RWPE2 (cell line): ENCODE data around the gene MARCHF9.
A peak's percentile ranks its signal among the peaks of the same experiment; 100 is the strongest.

Experiments used
- ATAC-seq: fragments of 200-7000 bp; cut with Tn5 transposase; 3 replicates; pipeline ENCODE4 v1.9.1; 2021; ENCODE audit warnings: low read depth
- DNase-seq: peaks from one replicate; pipeline ENCODE4 v3.0.0-alpha.2; 2020; ENCODE audit warnings: low spot score
- H3K27ac ChIP-seq: fragments of 450-650 bp; 2 replicates; pipeline ENCODE4 v1.5.1; 2017; ENCODE audit warnings: mild to moderate bottlenecking; ENCODE audit not compliant: poor library complexity, severe bottlenecking
- H3K27me3 ChIP-seq: fragments of 250-450 bp; sonication (Bioruptor Pico); 2 replicates; pipeline ENCODE4 v1.5.1; 2021; ENCODE audit warnings: mild to moderate bottlenecking, moderate library complexity; ENCODE audit not compliant: insufficient read depth, poor library complexity, severe bottlenecking
- H3K36me3 ChIP-seq: fragments of 250-450 bp; sonication (Bioruptor Pico); 2 replicates; pipeline ENCODE4 v1.5.1; 2020; ENCODE audit warnings: low read depth, mild to moderate bottlenecking, moderate library complexity
- H3K4me1 ChIP-seq: fragments of 250-450 bp; sonication (Bioruptor Pico); 2 replicates; pipeline ENCODE4 v1.5.1; 2021; ENCODE audit warnings: mild to moderate bottlenecking, moderate library complexity; ENCODE audit not compliant: insufficient read depth, poor library complexity, severe bottlenecking
- H3K4me3 ChIP-seq: fragments of 250-450 bp; sonication (Bioruptor Pico); 2 replicates; pipeline ENCODE4 v1.5.1; 2021; ENCODE audit warnings: mild to moderate bottlenecking, moderate library complexity; ENCODE audit not compliant: severe bottlenecking
- H3K9me3 ChIP-seq: fragments of 250-450 bp; sonication (Bioruptor Pico); 2 replicates; pipeline ENCODE4 v1.5.1; 2021; ENCODE audit warnings: mild to moderate bottlenecking, moderate library complexity; ENCODE audit not compliant: severe bottlenecking
- TF ChIP-seq, protein P1 (sequence below): fragments of 450-650 bp; IDR thresholded peaks from one replicate; pipeline ENCODE4 v1.5.1; 2017; ENCODE audit warnings: mild to moderate bottlenecking, moderate library complexity; ENCODE audit not compliant: poor library complexity, severe bottlenecking

The MARCHF9 gene

DNA sequence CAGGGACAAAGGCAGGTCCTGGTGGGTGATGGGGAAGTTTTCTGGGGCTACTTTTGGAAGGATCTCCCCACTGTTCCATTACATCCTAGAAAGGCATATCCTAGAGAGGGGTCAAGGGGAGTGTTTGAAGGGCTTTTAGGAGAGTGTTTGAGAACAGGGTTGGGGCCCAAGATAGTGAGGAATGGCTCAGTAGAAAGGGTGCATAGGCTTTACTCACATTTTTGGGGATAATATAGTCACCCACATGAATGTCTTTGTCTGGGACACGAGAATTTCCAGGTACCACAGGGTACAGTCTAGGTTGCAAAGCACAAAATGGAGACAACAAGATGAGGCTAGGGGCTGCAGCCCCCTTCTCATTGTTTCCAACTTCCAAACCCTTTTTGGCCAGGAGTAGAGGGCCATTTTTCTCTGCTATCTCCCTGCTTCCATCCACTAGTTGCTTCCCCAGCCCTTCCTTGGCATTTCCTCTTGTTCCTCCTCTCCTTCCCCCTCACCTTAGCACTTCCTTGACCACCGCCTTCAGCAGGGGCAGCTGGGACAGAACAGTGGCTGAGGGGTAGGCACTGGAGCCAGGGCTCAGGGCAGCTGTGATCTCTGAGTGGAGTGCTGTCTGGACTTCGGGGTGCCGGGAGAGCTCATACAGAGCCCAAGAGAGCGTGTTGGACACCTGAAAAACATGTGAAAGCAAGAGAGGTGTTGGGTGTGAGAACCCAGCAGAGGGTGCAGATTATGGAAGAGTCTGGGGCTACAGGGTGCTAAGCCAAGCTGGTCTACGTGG, 9.2 kb downstream of the MARCHF9 start:
- Histone ChIP-seq H3K4me1 (peaks cover 4% of the 10 kb centered on the region), H3K27ac (peak overlapping the region; percentile 83), H3K27me3 (no peaks in the 10 kb centered on the region), H3K9me3 (no peaks in the 10 kb centered on the region), H3K36me3 (peaks cover 37% of the 10 kb centered on the region), H3K4me3 (peak overlapping the region; percentile 55)
- TF ChIP-seq, protein P1, sequence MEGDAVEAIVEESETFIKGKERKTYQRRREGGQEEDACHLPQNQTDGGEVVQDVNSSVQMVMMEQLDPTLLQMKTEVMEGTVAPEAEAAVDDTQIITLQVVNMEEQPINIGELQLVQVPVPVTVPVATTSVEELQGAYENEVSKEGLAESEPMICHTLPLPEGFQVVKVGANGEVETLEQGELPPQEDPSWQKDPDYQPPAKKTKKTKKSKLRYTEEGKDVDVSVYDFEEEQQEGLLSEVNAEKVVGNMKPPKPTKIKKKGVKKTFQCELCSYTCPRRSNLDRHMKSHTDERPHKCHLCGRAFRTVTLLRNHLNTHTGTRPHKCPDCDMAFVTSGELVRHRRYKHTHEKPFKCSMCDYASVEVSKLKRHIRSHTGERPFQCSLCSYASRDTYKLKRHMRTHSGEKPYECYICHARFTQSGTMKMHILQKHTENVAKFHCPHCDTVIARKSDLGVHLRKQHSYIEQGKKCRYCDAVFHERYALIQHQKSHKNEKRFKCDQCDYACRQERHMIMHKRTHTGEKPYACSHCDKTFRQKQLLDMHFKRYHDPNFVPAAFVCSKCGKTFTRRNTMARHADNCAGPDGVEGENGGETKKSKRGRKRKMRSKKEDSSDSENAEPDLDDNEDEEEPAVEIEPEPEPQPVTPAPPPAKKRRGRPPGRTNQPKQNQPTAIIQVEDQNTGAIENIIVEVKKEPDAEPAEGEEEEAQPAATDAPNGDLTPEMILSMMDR, result no peak
- DNase-seq, result no peak
- ATAC-seq, result no peak

DNA sequence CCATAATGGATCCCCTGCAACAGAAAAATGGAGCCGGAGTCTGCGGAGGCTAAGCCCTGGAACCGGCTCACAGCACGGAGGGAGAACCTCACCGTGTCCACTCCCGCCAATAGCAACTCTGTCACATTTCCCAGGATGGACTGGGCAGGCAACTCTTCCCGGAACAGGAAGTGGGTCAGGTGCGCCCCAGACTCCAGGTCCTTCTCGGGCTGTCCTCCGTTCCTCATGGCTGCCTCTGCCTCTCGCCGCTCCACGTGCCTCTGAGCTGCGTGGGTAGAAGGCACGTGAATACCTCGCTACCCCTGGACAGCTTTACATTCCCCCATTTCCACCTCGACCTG, 9.7 kb downstream of the MARCHF9 start:
- TF ChIP-seq, protein P1, result no peak
- DNase-seq, result no peak
- ATAC-seq, result no peak

DNA sequence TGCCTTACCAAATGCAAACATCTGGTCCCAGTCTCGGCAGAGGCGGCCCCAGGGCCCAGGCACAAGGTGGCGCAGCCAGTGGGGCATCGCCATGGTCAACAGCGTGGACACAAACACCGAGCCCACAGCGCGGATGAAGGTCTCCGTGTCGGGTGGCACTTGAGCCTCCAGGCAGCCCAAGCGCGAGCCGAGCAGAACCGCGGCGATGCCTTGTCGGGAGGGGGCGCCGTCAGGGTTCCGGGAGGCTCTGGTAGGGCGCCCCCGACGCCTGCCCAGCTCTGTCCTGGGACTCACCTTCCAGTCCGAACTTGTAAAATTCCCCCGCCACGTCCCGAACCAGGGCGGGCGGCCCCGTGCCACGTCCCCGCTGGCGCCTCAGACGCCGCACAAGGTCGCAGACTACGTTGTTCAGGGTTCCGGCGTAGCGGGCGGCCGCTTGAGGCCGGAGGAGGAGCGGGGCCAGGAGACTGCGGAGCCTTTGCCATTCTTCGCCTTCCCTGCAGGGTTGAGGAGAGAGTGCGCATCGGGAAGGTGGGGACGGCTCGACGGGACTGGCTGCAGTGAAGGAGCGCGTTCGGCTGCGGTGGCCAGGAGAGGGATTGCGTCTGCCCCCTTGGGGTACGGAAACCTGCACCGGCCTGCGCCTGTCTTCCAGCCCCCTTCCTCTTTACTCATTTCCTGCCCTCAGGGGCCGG, 10.2 kb downstream of the MARCHF9 start:
- H3K4me3 ChIP-seq, result peak overlapping the region; percentile 55
- H3K4me1 ChIP-seq, result peaks cover 4% of the 10 kb centered on the region
- peaks cover 38% of the 10 kb centered on the region for H3K36me3 ChIP-seq
- no peaks in the 10 kb centered on the region for H3K9me3 ChIP-seq
- TF ChIP-seq, protein P1, result peak; percentile 63
- ATAC-seq (peak; percentile 62), DNase-seq (peak; percentile 87)
- peak overlapping the region; percentile 83 for H3K27ac ChIP-seq
- no peaks in the 10 kb centered on the region for H3K27me3 ChIP-seq

More for the DNA sequence above, 9.7 kb downstream of the MARCHF9 start:
- no peaks in the 10 kb centered on the region for H3K9me3 ChIP-seq
- no peaks in the 10 kb centered on the region for H3K27me3 ChIP-seq
- peak overlapping the region; percentile 55 for H3K4me3 ChIP-seq
- peaks cover 37% of the 10 kb centered on the region for H3K36me3 ChIP-seq
- peak overlapping the region; percentile 83 for H3K27ac ChIP-seq
- H3K4me1 ChIP-seq, result peaks cover 4% of the 10 kb centered on the region

DNA sequence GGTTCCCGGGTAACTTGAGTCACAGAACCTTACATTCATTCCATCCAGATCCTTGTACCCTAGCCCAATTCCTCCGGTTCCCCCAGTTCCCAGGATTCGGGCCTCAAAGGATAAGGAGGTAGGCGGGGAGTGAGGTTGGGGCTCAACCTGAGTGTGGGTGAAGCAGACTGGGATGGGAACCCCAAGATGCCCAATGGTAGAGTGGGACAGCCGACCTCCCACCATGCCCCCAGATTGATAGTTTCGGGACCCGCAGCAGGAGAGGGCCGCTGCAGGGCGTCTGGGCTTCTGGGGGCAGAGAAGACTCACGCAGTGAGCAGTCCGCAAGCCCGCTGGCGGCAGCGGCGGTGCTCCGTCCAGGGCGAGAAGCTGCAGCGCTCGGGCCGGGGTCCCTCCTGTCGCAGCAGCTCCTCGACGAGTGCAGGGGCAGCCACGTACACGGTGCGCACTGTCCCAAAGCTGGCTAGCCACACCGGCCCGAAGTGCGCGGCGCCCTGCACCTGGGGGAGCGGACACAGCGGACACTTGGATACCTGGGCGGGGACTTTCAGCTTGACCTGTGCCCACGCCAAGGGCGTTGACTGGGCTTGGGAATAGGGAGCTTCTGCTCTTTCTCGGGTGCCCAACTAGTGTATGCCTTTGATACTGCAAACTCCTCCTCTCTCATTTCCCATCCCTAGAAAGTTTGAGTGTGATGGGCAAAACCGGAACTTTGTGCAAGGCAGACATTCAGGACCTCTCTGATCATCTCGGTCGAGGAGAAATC, 11.0 kb downstream of the MARCHF9 start:
- Histone ChIP-seq H3K27ac (peak overlapping the region; percentile 83), H3K27me3 (no peaks in the 10 kb centered on the region), H3K36me3 (peaks cover 41% of the 10 kb centered on the region), H3K4me1 (peaks cover 4% of the 10 kb centered on the region), H3K4me3 (peak overlapping the region; percentile 55), H3K9me3 (no peaks in the 10 kb centered on the region)
- TF ChIP-seq, protein P1, result no peak
- no peak for DNase-seq
- peak; percentile 27 for ATAC-seq
